Peyer's patch (tissue), 4 donors: Measurements from ENCODE around the gene TBC1D3K.

Experiments used
- CTCF ChIP-seq, 6 experiments: fragments of 450-650 bp in 4 of 6; fragments of 200-600 bp in 2 of 6; sonication (generic) in 1 of 6; IDR thresholded peaks; one replicate each; pipeline ENCODE4 v1.5.1; 2017 to 2019; ENCODE audit warnings: antibody characterized with exemption in 6 of 6, mild to moderate bottlenecking in 3 of 6, moderate library complexity in 1 of 6
- POLR2A ChIP-seq, 2 donors: fragments of 450-650 bp; IDR thresholded peaks; one replicate each; pipeline ENCODE4 v1.5.1; 2017; ENCODE audit warnings: antibody characterized with exemption in 2 of 2, mild to moderate bottlenecking in 2 of 2, moderate library complexity in 2 of 2

- TF ChIP-seq CTCF (IDR thresholded peaks at IDR 0.05) (no peak), POLR2A (IDR thresholded peaks at IDR 0.05) (no peak)
Observed at GRCh38 chr17:37885136-37885535, 39.1 kb upstream of the TBC1D3K start.
